Left forelimb (tissue), 1 donor: ENCODE measurements around the gene UFD1.

Experiments used
- DNase-seq: peaks from one replicate; pipeline ENCODE4 v3.0.0-alpha.2; 2018; ENCODE audit warnings: low spot score

Gene UFD1

GRCh38 chr22:19470010-19470409 lies 9.0 kb downstream of the UFD1 start:
- DNase-seq = no peak

GRCh38 chr22:19469421-19469820 lies 9.6 kb downstream of the UFD1 start:
- DNase-seq = no peak

GRCh38 chr22:19467912-19468311 lies 11.1 kb downstream of the UFD1 start:
- no peak for DNase-seq

- DNase-seq = no peak
Observed at GRCh38 chr22:19466848-19467752, 11.9 kb downstream of the UFD1 start.

- DNase-seq = no peak
Observed at GRCh38 chr22:19466126-19466716, 12.8 kb downstream of the UFD1 start.

GRCh38 chr22:19464975-19465374 lies 14.0 kb downstream of the UFD1 start:
- DNase-seq = no peak

GRCh38 chr22:19464546-19464945 lies 14.4 kb downstream of the UFD1 start:
- no peak for DNase-seq

- DNase-seq = no peak
Observed at GRCh38 chr22:19463491-19464469, 15.2 kb downstream of the UFD1 start.

GRCh38 chr22:19463008-19463407 lies 16.0 kb downstream of the UFD1 start:
- no peak for DNase-seq

- DNase-seq = no peak
Observed at GRCh38 chr22:19461506-19461905, 17.5 kb downstream of the UFD1 start.

GRCh38 chr22:19460036-19460435 lies 19.0 kb downstream of the UFD1 start:
- no peak for DNase-seq

- no peak for DNase-seq
Observed at GRCh38 chr22:19457828-19458428, 21.1 kb downstream of the UFD1 start.

GRCh38 chr22:19456541-19456940 lies 22.5 kb downstream of the UFD1 start:
- DNase-seq = no peak

- no peak for DNase-seq
Observed at GRCh38 chr22:19455585-19456370, 23.2 kb downstream of the UFD1 start.

GRCh38 chr22:19455033-19455432 lies 24.0 kb downstream of the UFD1 start:
- DNase-seq = no peak

GRCh38 chr22:19454156-19454555 lies 24.8 kb downstream of the UFD1 start:
- DNase-seq = no peak

GRCh38 chr22:19453718-19454117 lies 25.3 kb downstream of the UFD1 start:
- no peak for DNase-seq

- no peak for DNase-seq
Observed at GRCh38 chr22:19451570-19451969, 27.4 kb downstream of the UFD1 start.

- DNase-seq = no peak
Observed at GRCh38 chr22:19450363-19451175, 28.4 kb downstream of the UFD1 start.

- no peak for DNase-seq
Observed at GRCh38 chr22:19449422-19449767, 29.6 kb downstream of the UFD1 start.
